RWPE2 (cell line): ENCODE results near the gene AIPL1.

Source experiments
- ATAC-seq: fragments of 200-7000 bp; cut with Tn5 transposase; 3 replicates; pipeline ENCODE4 v1.9.1; 2021; ENCODE audit warnings: low read depth
- DNase-seq: peaks from one replicate; pipeline ENCODE4 v3.0.0-alpha.2; 2020; ENCODE audit warnings: low spot score
- H3K27ac ChIP-seq: fragments of 450-650 bp; 2 replicates; pipeline ENCODE4 v1.5.1; 2017; ENCODE audit warnings: mild to moderate bottlenecking; ENCODE audit not compliant: poor library complexity, severe bottlenecking
- H3K27me3 ChIP-seq: fragments of 250-450 bp; sonication (Bioruptor Pico); 2 replicates; pipeline ENCODE4 v1.5.1; 2021; ENCODE audit warnings: mild to moderate bottlenecking, moderate library complexity; ENCODE audit not compliant: insufficient read depth, poor library complexity, severe bottlenecking
- H3K36me3 ChIP-seq: fragments of 250-450 bp; sonication (Bioruptor Pico); 2 replicates; pipeline ENCODE4 v1.5.1; 2020; ENCODE audit warnings: low read depth, mild to moderate bottlenecking, moderate library complexity
- H3K4me1 ChIP-seq: fragments of 250-450 bp; sonication (Bioruptor Pico); 2 replicates; pipeline ENCODE4 v1.5.1; 2021; ENCODE audit warnings: mild to moderate bottlenecking, moderate library complexity; ENCODE audit not compliant: insufficient read depth, poor library complexity, severe bottlenecking
- H3K4me3 ChIP-seq: fragments of 250-450 bp; sonication (Bioruptor Pico); 2 replicates; pipeline ENCODE4 v1.5.1; 2021; ENCODE audit warnings: mild to moderate bottlenecking, moderate library complexity; ENCODE audit not compliant: severe bottlenecking
- H3K9me3 ChIP-seq: fragments of 250-450 bp; sonication (Bioruptor Pico); 2 replicates; pipeline ENCODE4 v1.5.1; 2021; ENCODE audit warnings: mild to moderate bottlenecking, moderate library complexity; ENCODE audit not compliant: severe bottlenecking
- CTCF ChIP-seq: fragments of 450-650 bp; IDR thresholded peaks from one replicate; pipeline ENCODE4 v1.5.1; 2017; ENCODE audit warnings: mild to moderate bottlenecking, moderate library complexity; ENCODE audit not compliant: poor library complexity, severe bottlenecking

AIPL1 gene

GRCh38 chr17:6475411-6475810 is 40.5 kb upstream of the AIPL1 start:
- peaks cover 10% of the 10 kb centered on the region for H3K4me1 ChIP-seq
- no peak for ATAC-seq

GRCh38 chr17:6474906-6475305 is 40.0 kb upstream of the AIPL1 start:
- no peak for DNase-seq
- peaks cover 4% of the 10 kb centered on the region; the same call in 1 of the 2 replicates for H3K36me3 ChIP-seq
- H3K4me3 ChIP-seq = no peak overlapping the region
- peaks cover 10% of the 10 kb centered on the region for H3K4me1 ChIP-seq
- TF ChIP-seq CTCF = no peak
- H3K9me3 ChIP-seq = no peaks in the 10 kb centered on the region
- no peak overlapping the region for H3K27ac ChIP-seq
- ATAC-seq = no peak
- H3K27me3 ChIP-seq = no peaks in the 10 kb centered on the region

More at GRCh38 chr17:6475411-6475810, 40.5 kb upstream of the AIPL1 start:
- Histone ChIP-seq H3K4me3 (no peak overlapping the region), H3K9me3 (no peaks in the 10 kb centered on the region), H3K27me3 (no peaks in the 10 kb centered on the region), H3K36me3 (peaks cover 4% of the 10 kb centered on the region; the same call in 1 of the 2 replicates), H3K27ac (no peak overlapping the region)
- TF ChIP-seq CTCF = no peak
- no peak for DNase-seq

GRCh38 chr17:6474376-6474775 is 39.5 kb upstream of the AIPL1 start:
- ATAC-seq (no peak), DNase-seq (no peak)
- Histone ChIP-seq H3K9me3 (no peaks in the 10 kb centered on the region), H3K36me3 (peaks cover 4% of the 10 kb centered on the region; the same call in 1 of the 2 replicates), H3K27ac (no peak overlapping the region), H3K4me1 (peaks cover 10% of the 10 kb centered on the region), H3K27me3 (no peaks in the 10 kb centered on the region), H3K4me3 (no peak overlapping the region)
- TF ChIP-seq CTCF = no peak

- peak; percentile 61 for ATAC-seq
- H3K4me1 ChIP-seq = peaks cover 10% of the 10 kb centered on the region
- H3K27ac ChIP-seq = no peak overlapping the region
- no peak overlapping the region for H3K4me3 ChIP-seq
- no peaks in the 10 kb centered on the region for H3K9me3 ChIP-seq
- DNase-seq = no peak
- H3K36me3 ChIP-seq = peaks cover 4% of the 10 kb centered on the region; the same call in 1 of the 2 replicates
- TF ChIP-seq CTCF = peak; percentile 95
- no peaks in the 10 kb centered on the region for H3K27me3 ChIP-seq
Measured at GRCh38 chr17:6473128-6473767, 38.3 kb upstream of the AIPL1 start.

GRCh38 chr17:6472517-6472916 is 37.6 kb upstream of the AIPL1 start:
- H3K27me3 ChIP-seq = no peaks in the 10 kb centered on the region
- H3K36me3 ChIP-seq = peaks cover 4% of the 10 kb centered on the region; the same call in 1 of the 2 replicates
- no peak overlapping the region for H3K27ac ChIP-seq
- no peaks in the 10 kb centered on the region for H3K9me3 ChIP-seq
- ATAC-seq (no peak), DNase-seq (no peak)
- TF ChIP-seq CTCF = no peak
- peaks cover 10% of the 10 kb centered on the region for H3K4me1 ChIP-seq
- no peak overlapping the region for H3K4me3 ChIP-seq
